SK-N-MC (cell line): Measurements from ENCODE around the gene PLG.
"Not testable (repeated sequence)": the region's sequence is repeated elsewhere in the genome, so short reads cannot be mapped to it uniquely, and the experiment has no call there.

Experiments
- DNase-seq: peaks from one replicate; pipeline ENCODE4 v3.0.0-alpha.2; 2011; ENCODE audit warnings: low read depth, low spot score
- H3K27ac ChIP-seq: fragments of 200-600 bp; sonication (generic); 2 replicates; pipeline ENCODE4 v1.5.1; 2016; ENCODE audit warnings: mixed run types
- H3K36me3 ChIP-seq: fragments of 200-600 bp; sonication (generic); 2 replicates; pipeline ENCODE4 v1.6.1; 2017; ENCODE audit warnings: antibody characterized with exemption, low read length, mixed read lengths; ENCODE audit not compliant: insufficient read depth
- H3K4me3 ChIP-seq: fragments of 200-600 bp; sonication (generic); 2 replicates; pipeline ENCODE4 v1.5.1; 2016
- H3K9ac ChIP-seq: fragments of 200-600 bp; sonication (generic); 2 replicates; pipeline ENCODE4 v1.8.0; 2017; ENCODE audit warnings: mixed run types, mixed read lengths; ENCODE audit not compliant: insufficient read length
- H3K9me3 ChIP-seq: fragments of 200-600 bp; sonication (generic); 2 replicates; pipeline ENCODE4 v1.6.1; 2017; ENCODE audit warnings: low read depth, mild to moderate bottlenecking, antibody characterized with exemption, low read length, moderate library complexity, mixed read lengths
- EZH2 ChIP-seq: fragments of 200-600 bp; sonication (generic); IDR thresholded peaks from one replicate; pipeline ENCODE4 v1.6.1; 2017; ENCODE audit warnings: antibody characterized with exemption
- FOXP2 ChIP-seq: optimal IDR thresholded peaks from 2 replicates; pipeline ENCODE3; 2011; ENCODE audit warnings: mild to moderate bottlenecking, moderate library complexity; ENCODE audit not compliant: insufficient read depth; ENCODE audit errors: extremely low read length, control extremely low read depth
- POLR2AphosphoS5 ChIP-seq: IDR thresholded peaks from 2 replicates; pipeline ENCODE4 v1.6.1; 2012; ENCODE audit warnings: mild to moderate bottlenecking, low read depth, low read length, borderline replicate concordance

Gene PLG

GRCh38 chr6:160701918-160702680 lies at the start of gene PLG:
TSS of gene PLG (plus strand) at chr6:160702244. CDS start at chr6:160702305, 61 bp downstream.
- H3K9ac ChIP-seq, H3K4me3 ChIP-seq, DNase-seq, H3K9me3 ChIP-seq, H3K36me3 ChIP-seq, H3K27ac ChIP-seq: not testable (repeated sequence)

- Histone ChIP-seq H3K4me3 (no peak overlapping the region), H3K9me3 (no peaks in the 10 kb centered on the region), H3K27ac (no peak overlapping the region), H3K9ac (no peak overlapping the region), H3K36me3 (no peaks in the 10 kb centered on the region)
- TF ChIP-seq EZH2 (no peak), POLR2AphosphoS5 (no peak), FOXP2 (no peak)
- DNase-seq = no peak
Observed at GRCh38 chr6:160659562-160659961, 42.5 kb upstream of the PLG start.

- DNase-seq = no peak
- Histone ChIP-seq H3K36me3 (no peaks in the 10 kb centered on the region), H3K27ac (no peak overlapping the region), H3K9ac (no peak overlapping the region), H3K9me3 (no peaks in the 10 kb centered on the region), H3K4me3 (no peak overlapping the region)
- TF ChIP-seq FOXP2 (no peak), EZH2 (no peak), POLR2AphosphoS5 (no peak)
Observed at GRCh38 chr6:160661216-160661615, 40.8 kb upstream of the PLG start.

GRCh38 chr6:160662429-160662828 lies 39.6 kb upstream of the PLG start:
- Histone ChIP-seq H3K4me3 (no peak overlapping the region), H3K27ac (no peak overlapping the region), H3K9ac (no peak overlapping the region), H3K36me3 (no peaks in the 10 kb centered on the region), H3K9me3 (no peaks in the 10 kb centered on the region)
- no peak for DNase-seq
- TF ChIP-seq EZH2 (no peak), FOXP2 (no peak), POLR2AphosphoS5 (no peak)

GRCh38 chr6:160662842-160663241 lies 39.2 kb upstream of the PLG start:
- no peak overlapping the region for H3K9ac ChIP-seq
- no peak overlapping the region for H3K27ac ChIP-seq
- H3K9me3 ChIP-seq = no peaks in the 10 kb centered on the region
- H3K36me3 ChIP-seq = no peaks in the 10 kb centered on the region
- TF ChIP-seq EZH2 (no peak), FOXP2 (no peak), POLR2AphosphoS5 (no peak)
- DNase-seq = no peak
- no peak overlapping the region for H3K4me3 ChIP-seq

GRCh38 chr6:160664198-160664597 lies 37.8 kb upstream of the PLG start, which contains the start of gene LPA:
TSS of gene LPA (minus strand) at chr6:160664275. CDS start at chr6:160664214, 61 bp downstream.
- not testable (repeated sequence) for H3K9me3 ChIP-seq, H3K4me3 ChIP-seq, DNase-seq, H3K27ac ChIP-seq, H3K9ac ChIP-seq, H3K36me3 ChIP-seq

- H3K4me3 ChIP-seq = no peak overlapping the region
- no peak overlapping the region for H3K9ac ChIP-seq
- TF ChIP-seq EZH2 = no peak
- no peak for TF ChIP-seq POLR2AphosphoS5
- TF ChIP-seq FOXP2 = no peak
- no peak overlapping the region for H3K27ac ChIP-seq
- DNase-seq = no peak
- H3K9me3 ChIP-seq = no peaks in the 10 kb centered on the region
- H3K36me3 ChIP-seq = no peaks in the 10 kb centered on the region
Observed at GRCh38 chr6:160667639-160668481, 34.2 kb upstream of the PLG start.

- no peak for DNase-seq
- Histone ChIP-seq H3K36me3 (no peaks in the 10 kb centered on the region), H3K27ac (no peak overlapping the region), H3K9ac (no peak overlapping the region), H3K9me3 (no peaks in the 10 kb centered on the region), H3K4me3 (no peak overlapping the region)
- no peak for TF ChIP-seq FOXP2
- TF ChIP-seq EZH2 = no peak
Observed at GRCh38 chr6:160668589-160668988, 33.5 kb upstream of the PLG start.

GRCh38 chr6:160676418-160676817 lies 25.6 kb upstream of the PLG start:
- not testable (repeated sequence) for H3K27ac ChIP-seq, DNase-seq, H3K9me3 ChIP-seq, H3K36me3 ChIP-seq, H3K4me3 ChIP-seq, H3K9ac ChIP-seq
